HCT116 (cell line): ENCODE data around the gene LRRC8B. TPM values are rescaled to one million over a fixed set of nuclear protein-coding genes. Genes with fewer than 3 reads are reported as not detected.

Experiments
- ATAC-seq: fragments of 200-7000 bp; cut with Tn5 transposase; 2 replicates; pipeline ENCODE4 v1.9.1; 2020; ENCODE audit warnings: mild to moderate bottlenecking, moderate library complexity
- BruUV-seq: library from RNA; stranded (reverse); fragments of 400-500 nt; replicated peaks from 2 replicates; lab custom pipeline; 2021; lab: Mats Ljungman, UMichigan
- CTCF ChIA-PET: fragments of 300-600 bp; sonication (Branson Sonifier 250); formaldehyde crosslinking; loops from one replicate; lab custom pipeline; 2021; ENCODE audit warnings: antibody characterized with exemption; lab: Charles Lee
- POLR2A ChIA-PET: fragments of 300-600, 350-600 bp; sonication (Branson Sonifier 250); formaldehyde crosslinking; loops from one replicate; lab custom pipeline; 2021; ENCODE audit warnings: antibody characterized with exemption; lab: Charles Lee
- RAD21 ChIA-PET, 2 experiments: fragments of 300-600 bp; sonication (Branson Sonifier 250); formaldehyde crosslinking; loops; one replicate each; lab custom pipeline; 2023; ENCODE audit warnings: low total read pairs in 2 of 2; ENCODE audit not compliant: uncharacterized antibody in 2 of 2, unreplicated experiment in 2 of 2, low non-redundant PET in 1 of 2; lab: Charles Lee
- DNase-seq: peaks from one replicate; pipeline ENCODE4 v3.0.0-alpha.2; 2010; ENCODE audit warnings: low read depth, low spot score
- H2AFZ ChIP-seq: fragments of 200-600 bp; shearing (Covaris generic), sonication (generic); 2 replicates; pipeline ENCODE4 v1.6.1; 2017; ENCODE audit warnings: low read depth, mixed run types, mixed read lengths, antibody characterized with exemption, low read length; ENCODE audit not compliant: poor library complexity, severe bottlenecking
- H3K27ac ChIP-seq: 2 replicates; pipeline ENCODE4 v1.5.1; 2012; ENCODE audit warnings: low read depth, low read length
- H3K27me3 ChIP-seq: fragments of 200-600 bp; sonication (generic); 2 replicates; pipeline ENCODE4 v1.6.1; 2016; ENCODE audit warnings: mixed run types, low read length, mixed read lengths; ENCODE audit not compliant: insufficient read depth
- H3K36me3 ChIP-seq, 2 experiments: fragments of 200-500 bp in 1 of 2; fragments of 200-600 bp in 1 of 2; sonication (Bioruptor generic) in 1 of 2; sonication (generic) in 1 of 2; 2 replicates each; pipeline versions ENCODE4 v1.5.1 to v1.6.1; 2014 to 2016; ENCODE audit warnings: low read length in 2 of 2, inconsistent platforms in 1 of 2, mixed read lengths in 1 of 2, mixed run types in 1 of 2; ENCODE audit not compliant: insufficient read depth in 2 of 2, control insufficient read depth in 1 of 2
- H3K4me1 ChIP-seq, 2 experiments: fragments of 200-600 bp in 1 of 2; sonication (generic) in 1 of 2; 2 replicates each; pipeline versions ENCODE4 v1.5.1 to v1.6.1; 2012 to 2017; ENCODE audit warnings: low read length in 2 of 2, inconsistent platforms in 1 of 2, mild to moderate bottlenecking in 1 of 2, mixed read lengths in 1 of 2, mixed run types in 1 of 2, moderate library complexity in 1 of 2; ENCODE audit not compliant: insufficient read depth in 2 of 2, control insufficient read depth in 1 of 2
- H3K4me2 ChIP-seq: fragments of 200-600 bp; sonication (generic); 2 replicates; pipeline ENCODE4 v1.6.1; 2017; ENCODE audit warnings: mixed run types, low read length, mixed read lengths
- H3K4me3 ChIP-seq, 2 experiments: fragments of 200-600 bp in 1 of 2; sonication (generic) in 1 of 2; replicated peaks in 1 of 2; 2 replicates each; pipeline ENCODE4 v1.5.1; 2011 to 2016; ENCODE audit warnings: low read length in 2 of 2, control low read depth in 1 of 2, low read depth in 1 of 2, mild to moderate bottlenecking in 1 of 2, mixed read lengths in 1 of 2, mixed run types in 1 of 2
- H3K79me2 ChIP-seq: fragments of 200-600 bp; sonication (generic); 2 replicates; pipeline ENCODE4 v1.6.1; 2017; ENCODE audit warnings: mild to moderate bottlenecking, mixed run types, low read length, moderate library complexity, mixed read lengths; ENCODE audit not compliant: insufficient read depth
- H3K9ac ChIP-seq: fragments of 200-600 bp; sonication (generic); 2 replicates; pipeline ENCODE4 v1.6.1; 2016; ENCODE audit warnings: low read length, mixed read lengths
- H3K9me2 ChIP-seq: fragments of 200-600 bp; sonication (generic), shearing (Covaris generic); 2 replicates; pipeline ENCODE4 v1.6.1; 2017; ENCODE audit warnings: mixed run types, mild to moderate bottlenecking, moderate library complexity; ENCODE audit not compliant: insufficient read depth
- H3K9me3 ChIP-seq, 2 experiments: fragments of 200-500 bp in 1 of 2; fragments of 200-600 bp in 1 of 2; sonication (Bioruptor generic) in 1 of 2; sonication (generic) in 1 of 2; 2 replicates each; pipeline ENCODE4 v1.6.1; 2014 to 2017; ENCODE audit warnings: low read length in 2 of 2, mixed read lengths in 2 of 2, inconsistent platforms in 1 of 2, low read depth in 1 of 2, mild to moderate bottlenecking in 1 of 2, mixed run types in 1 of 2, moderate library complexity in 1 of 2; ENCODE audit not compliant: control insufficient read depth in 1 of 2, insufficient read depth in 1 of 2
- H4K20me1 ChIP-seq: fragments of 200-600 bp; sonication (generic), shearing (Covaris generic); 2 replicates; pipeline ENCODE4 v1.6.1; 2017; ENCODE audit warnings: mixed run types, mild to moderate bottlenecking, moderate library complexity; ENCODE audit not compliant: insufficient read depth
- EGR1 ChIP-seq: IDR thresholded peaks from 2 replicates; pipeline ENCODE4 v1.6.1; 2012; ENCODE audit warnings: low read depth
- FOSL1 ChIP-seq: IDR thresholded peaks from 2 replicates; pipeline ENCODE4 v1.6.1; 2012; ENCODE audit warnings: low read depth
- JUND ChIP-seq: IDR thresholded peaks from 2 replicates; pipeline ENCODE4 v1.6.1; 2012
- ZFX ChIP-seq: fragments of 450-650 bp; IDR thresholded peaks from 2 replicates; pipeline ENCODE4 v1.6.1; 2017
- intact Hi-C: fragments of 100-400 bp; cut with micrococcal nuclease; formaldehyde crosslinking; loops from 2 replicates; pipeline ENCODE4 v1.10.0; 2022
- total RNA-seq: library from RNA; stranded (reverse); gene quantifications from one replicate; pipeline ENCODE4 v1.2.1, GENCODE V29; 2021; ENCODE audit not compliant: unreplicated experiment
- TF ChIP-seq, protein P1 (sequence below): IDR thresholded peaks from 2 replicates; pipeline ENCODE4 v1.6.1; 2011; ENCODE audit warnings: mild to moderate bottlenecking, low read length, moderate library complexity; ENCODE audit not compliant: insufficient replicate concordance; ENCODE audit errors: extremely low read depth

LRRC8B gene
- total RNA-seq, 1 experiment from 2014 or later: 17.9 TPM

GRCh38 chr1:89545264-89546038, 20.8 kb downstream of the LRRC8B start:
- H4K20me1 ChIP-seq: no peaks in the 10 kb centered on the region
- intact Hi-C loops: no loop called here
- ATAC-seq: no peak
- RAD21 ChIA-PET: no interaction called here
- H3K9me2 ChIP-seq: no peaks in the 10 kb centered on the region
- H3K36me3 ChIP-seq: no peaks in the 10 kb centered on the region
- POLR2A ChIA-PET: no interaction called here
- H3K27ac ChIP-seq: no peak overlapping the region
- no peak for TF ChIP-seq ZFX
- peak; percentile 40; the same call in 1 of the 2 replicates for TF ChIP-seq JUND
- TF ChIP-seq EGR1: peak; percentile 39; the same call in 1 of the 2 replicates
- peak; percentile 16; the same call in 1 of the 2 replicates for TF ChIP-seq FOSL1
- TF ChIP-seq, protein P1, sequence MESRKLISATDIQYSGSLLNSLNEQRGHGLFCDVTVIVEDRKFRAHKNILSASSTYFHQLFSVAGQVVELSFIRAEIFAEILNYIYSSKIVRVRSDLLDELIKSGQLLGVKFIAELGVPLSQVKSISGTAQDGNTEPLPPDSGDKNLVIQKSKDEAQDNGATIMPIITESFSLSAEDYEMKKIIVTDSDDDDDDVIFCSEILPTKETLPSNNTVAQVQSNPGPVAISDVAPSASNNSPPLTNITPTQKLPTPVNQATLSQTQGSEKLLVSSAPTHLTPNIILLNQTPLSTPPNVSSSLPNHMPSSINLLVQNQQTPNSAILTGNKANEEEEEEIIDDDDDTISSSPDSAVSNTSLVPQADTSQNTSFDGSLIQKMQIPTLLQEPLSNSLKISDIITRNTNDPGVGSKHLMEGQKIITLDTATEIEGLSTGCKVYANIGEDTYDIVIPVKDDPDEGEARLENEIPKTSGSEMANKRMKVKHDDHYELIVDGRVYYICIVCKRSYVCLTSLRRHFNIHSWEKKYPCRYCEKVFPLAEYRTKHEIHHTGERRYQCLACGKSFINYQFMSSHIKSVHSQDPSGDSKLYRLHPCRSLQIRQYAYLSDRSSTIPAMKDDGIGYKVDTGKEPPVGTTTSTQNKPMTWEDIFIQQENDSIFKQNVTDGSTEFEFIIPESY: no peak
- H3K27me3 ChIP-seq: no peaks in the 10 kb centered on the region
- no peak overlapping the region for H3K4me3 ChIP-seq
- CTCF ChIA-PET: no interaction called here
- H3K4me1 ChIP-seq: peaks cover 0 to 8% of the 10 kb centered on the region in 2 experiments; a peak in 2 of 4 replicates
- 0 out of 2 replicates have a peak overlapping the region, but pooled peaks have one; percentile 2 for H3K4me2 ChIP-seq
- DNase-seq: peak; percentile 16
- H3K9me3 ChIP-seq: no peaks in the 10 kb centered on the region
- peaks cover 31% of the 10 kb centered on the region for H3K79me2 ChIP-seq
- BruUV-seq: no TSS peak
- no peak overlapping the region for H3K9ac ChIP-seq
- no peak overlapping the region for H2AFZ ChIP-seq
